SK-N-SH (cell line): ENCODE data around the gene DSC3. TPM values are rescaled to one million over a fixed set of nuclear protein-coding genes. Genes with fewer than 3 reads are reported as not detected.

Experiments used
- CTCF ChIA-PET: fragments of 300-600, 350-600 bp; formaldehyde crosslinking; extraction: SDS; loops from one replicate; lab custom pipeline; 2021; lab: Yijun Ruan, JAX
- POLR2A ChIA-PET: fragments of 350-600 bp; sonication (Branson Sonifier 250); formaldehyde crosslinking; extraction: SDS; loops from one replicate; lab custom pipeline; 2020; ENCODE audit warnings: antibody characterized with exemption, inconsistent platforms; lab: Yijun Ruan, JAX
- DNase-seq: peaks from one replicate; pipeline ENCODE4 v3.0.0; 2012
- H2AFZ ChIP-seq: fragments of 200-600 bp; sonication (generic); 2 replicates; pipeline ENCODE4 v1.8.1; 2016; ENCODE audit warnings: antibody characterized with exemption, mild to moderate bottlenecking, low read depth
- H3F3A ChIP-seq: fragments of 200-600 bp; sonication (generic); replicated peaks from 2 replicates; pipeline ENCODE3; 2016; ENCODE audit warnings: antibody characterized with exemption, mild to moderate bottlenecking; ENCODE audit not compliant: insufficient read depth
- H3K27ac ChIP-seq, 2 experiments: fragments of 200-500 bp in 1 of 2; fragments of 200-600 bp in 1 of 2; sonication (Bioruptor generic) in 1 of 2; sonication (generic), shearing (Covaris generic) in 1 of 2; 2 replicates each; pipeline versions ENCODE4 v1.5.1 to v1.6.1; 2014 to 2016; ENCODE audit warnings: low read depth in 2 of 2, inconsistent platforms in 1 of 2, low read length in 1 of 2, mild to moderate bottlenecking in 1 of 2, mixed read lengths in 1 of 2
- H3K27me3 ChIP-seq: fragments of 200-600 bp; sonication (generic), shearing (Covaris generic); 2 replicates; pipeline ENCODE4 v1.6.1; 2016; ENCODE audit warnings: mixed run types; ENCODE audit not compliant: insufficient read depth
- H3K36me3 ChIP-seq, 2 experiments: fragments of 200-500 bp in 1 of 2; fragments of 200-600 bp in 1 of 2; sonication (Bioruptor generic) in 1 of 2; sonication (generic) in 1 of 2; replicated peaks in 1 of 2; 2 replicates each; pipeline versions ENCODE3 to v1.5.1; 2014 to 2016; ENCODE audit warnings: low read length in 1 of 2, mild to moderate bottlenecking in 1 of 2; ENCODE audit not compliant: insufficient read depth in 2 of 2, control insufficient read depth in 1 of 2
- H3K4me1 ChIP-seq, 2 experiments: fragments of 200-500 bp in 1 of 2; fragments of 200-600 bp in 1 of 2; sonication (Bioruptor generic) in 1 of 2; sonication (generic), shearing (Covaris generic) in 1 of 2; 2 replicates each; pipeline versions ENCODE4 v1.5.1 to v1.6.1; 2014 to 2016; ENCODE audit warnings: low read depth in 1 of 2, low read length in 1 of 2, mixed run types in 1 of 2; ENCODE audit not compliant: insufficient read depth in 2 of 2, control insufficient read depth in 1 of 2
- H3K4me2 ChIP-seq: fragments of 200-600 bp; sonication (generic), shearing (Covaris generic); 2 replicates; pipeline ENCODE4 v1.6.1; 2017; ENCODE audit warnings: mixed run types
- H3K4me3 ChIP-seq, 2 experiments: fragments of 200-500 bp in 1 of 2; fragments of 200-600 bp in 1 of 2; sonication (Bioruptor generic) in 1 of 2; sonication (generic), shearing (Covaris generic) in 1 of 2; 2 replicates each; pipeline versions ENCODE4 v1.5.1 to v1.8.1; 2014 to 2016; ENCODE audit warnings: low read depth in 2 of 2, inconsistent platforms in 1 of 2, low read length in 1 of 2, mild to moderate bottlenecking in 1 of 2, mixed read lengths in 1 of 2, moderate library complexity in 1 of 2
- H3K79me2 ChIP-seq: fragments of 200-600 bp; sonication (generic); 2 replicates; pipeline ENCODE4 v1.8.1; 2017; ENCODE audit warnings: mild to moderate bottlenecking; ENCODE audit not compliant: insufficient read depth
- H3K9ac ChIP-seq: fragments of 200-600 bp; sonication (generic); 2 replicates; pipeline ENCODE4 v1.6.1; 2017; ENCODE audit warnings: mixed run types
- H3K9me2 ChIP-seq: fragments of 200-600 bp; sonication (generic); 2 replicates; pipeline ENCODE4 v1.6.1; 2017; ENCODE audit warnings: mixed run types
- H3K9me3 ChIP-seq: fragments of 200-600 bp; sonication (generic); 2 replicates; pipeline ENCODE4 v1.6.1; 2017; ENCODE audit warnings: mixed run types, mild to moderate bottlenecking, moderate library complexity
- H4K20me1 ChIP-seq: fragments of 200-600 bp; sonication (generic); 2 replicates; pipeline ENCODE4 v1.6.1; 2017; ENCODE audit warnings: mild to moderate bottlenecking, mixed run types; ENCODE audit not compliant: insufficient read depth
- GATA2 ChIP-seq: sonication (generic); formaldehyde crosslinking; IDR thresholded peaks from 2 replicates; pipeline ENCODE4 v1.5.0; 2020; ENCODE audit warnings: mild to moderate bottlenecking, missing genetic modification reagents
- IRF3 ChIP-seq: fragments of 150-350 bp; IDR thresholded peaks from 2 replicates; pipeline ENCODE4 v1.6.1; 2016; ENCODE audit warnings: mild to moderate bottlenecking, low read depth, low read length
- MAX ChIP-seq: IDR thresholded peaks from 2 replicates; pipeline ENCODE4 v1.4.0; 2012; ENCODE audit warnings: low read depth
- MXI1 ChIP-seq: IDR thresholded peaks from 2 replicates; pipeline ENCODE4 v1.6.1; 2012; ENCODE audit warnings: mild to moderate bottlenecking, low read depth, low read length, improper control_type of control experiment
- NFIC ChIP-seq: IDR thresholded peaks from 2 replicates; pipeline ENCODE4 v1.4.0; 2012; ENCODE audit warnings: borderline replicate concordance
- NRF1 ChIP-seq: IDR thresholded peaks from 2 replicates; pipeline ENCODE4 v1.6.1; 2012; ENCODE audit warnings: low read depth, mild to moderate bottlenecking, low read length
- POLR2AphosphoS5 ChIP-seq: IDR thresholded peaks from 2 replicates; pipeline ENCODE4 v1.6.1; 2012; ENCODE audit warnings: low read depth, low read length
- RCOR1 ChIP-seq: fragments of 150-350 bp; IDR thresholded peaks from 2 replicates; pipeline ENCODE4 v1.6.1; 2017; ENCODE audit warnings: antibody characterized with exemption, low read length
- REST ChIP-seq: IDR thresholded peaks from 2 replicates; pipeline ENCODE4 v1.6.1; 2012; ENCODE audit warnings: mild to moderate bottlenecking, low read depth, low read length, moderate library complexity
- SIN3A ChIP-seq: IDR thresholded peaks from 2 replicates; pipeline ENCODE4 v1.6.1; 2012; ENCODE audit warnings: low read depth, mild to moderate bottlenecking, low read length, moderate library complexity, borderline replicate concordance
- SMC3 ChIP-seq: IDR thresholded peaks from 2 replicates; pipeline ENCODE4 v1.6.1; 2012; ENCODE audit warnings: low read depth, low read length, improper control_type of control experiment
- TAF1 ChIP-seq: IDR thresholded peaks from 2 replicates; pipeline ENCODE4 v1.6.1; 2012; ENCODE audit warnings: low read depth, mild to moderate bottlenecking, low read length, moderate library complexity, borderline replicate concordance
- TCF12 ChIP-seq: IDR thresholded peaks from 2 replicates; pipeline ENCODE4 v1.4.0; 2012
- TEAD4 ChIP-seq: IDR thresholded peaks from 2 replicates; pipeline ENCODE4 v1.4.0; 2012; ENCODE audit warnings: mild to moderate bottlenecking, borderline replicate concordance; ENCODE audit not compliant: insufficient read depth
- USF1 ChIP-seq: IDR thresholded peaks from 2 replicates; pipeline ENCODE4 v1.4.0; 2012; ENCODE audit warnings: low read depth, borderline replicate concordance
- YY1 ChIP-seq: IDR thresholded peaks from 2 replicates; pipeline ENCODE4 v1.4.0; 2012; ENCODE audit warnings: low read depth, mild to moderate bottlenecking
- ZBTB33 ChIP-seq: IDR thresholded peaks from 2 replicates; pipeline ENCODE4 v1.4.0; 2012; ENCODE audit warnings: low read depth, borderline replicate concordance
- WGBS: methylation state at CpG from one replicate; pipeline ENCODE4 v1.1.6; 2017; ENCODE audit warnings: low lambda C conversion rate; 5-methylcytosine and 5-hydroxymethylcytosine counted together
- polyA plus RNA-seq, 3 experiments: library from polyadenylated mRNA; depleted of rRNA; stranded (reverse); fragments of >200 nt; gene quantifications; 2 replicates each; pipeline ENCODE4 v1.2.3, GENCODE V29; 2012

The DSC3 gene
- polyA plus RNA-seq, 1 of the 3 experiments (the other 2 are of a cell fraction) = not detected

- no peaks in the 10 kb centered on the region for H3K4me1 ChIP-seq
- 15% methylated on average over 18 of the region's 18 CpGs for WGBS
- H3K4me2 ChIP-seq = no peak overlapping the region
- no peaks in the 10 kb centered on the region for H4K20me1 ChIP-seq
- no peaks in the 10 kb centered on the region for H3K36me3 ChIP-seq
- no peaks in the 10 kb centered on the region for H3K9me3 ChIP-seq
- no peaks in the 10 kb centered on the region for H3K79me2 ChIP-seq
- H3F3A ChIP-seq = no peaks in the 10 kb centered on the region
- CTCF ChIA-PET = interaction anchor here (1.5 kb wide), 1 partner anchor 75 kb away, joined by 3 read pairs; no protein-coding TSS in a partner anchor
- H3K9me2 ChIP-seq = no peaks in the 10 kb centered on the region
- no peak overlapping the region for H3K9ac ChIP-seq
- peak; percentile 9 for DNase-seq
- no peak overlapping the region for H3K27ac ChIP-seq
- peaks cover 35% of the 10 kb centered on the region for H3K27me3 ChIP-seq
- no peak for TF ChIP-seq SIN3A
- TF ChIP-seq ZBTB33 = no peak
- no peak for TF ChIP-seq SMC3
- no peak for TF ChIP-seq TAF1
- no peak for TF ChIP-seq NFIC
- TF ChIP-seq YY1 = no peak
- no peak for TF ChIP-seq TEAD4
- TF ChIP-seq USF1 = no peak
- no peak for TF ChIP-seq MAX
- no peak for TF ChIP-seq REST
- TF ChIP-seq IRF3 = no peak
- no peak for TF ChIP-seq POLR2AphosphoS5
- TF ChIP-seq NRF1 = no peak
- no peak for TF ChIP-seq MXI1
- TF ChIP-seq RCOR1 = no peak
- TF ChIP-seq TCF12 = no peak
- no peak for TF ChIP-seq GATA2 (CRISPR knock-in tag)
- POLR2A ChIA-PET = no interaction called here
- no peak overlapping the region for H3K4me3 ChIP-seq
- no peak overlapping the region for H2AFZ ChIP-seq
These were observed 1.8 kb downstream of the DSC3 start for GRCh38 chr18:31040686-31041270.
